ENCODE data around the gene APBB2. TPM values are rescaled to one million over a fixed set of nuclear protein-coding genes. Genes with fewer than 3 reads are reported as not detected.

Gene APBB2
- total and polyA plus RNA-seq, 10 of the 15 experiments (the other 5 are each of a cell fraction or from before 2014, with no cell fraction given) = 2.7 to 24.6 (median 19.0) TPM

DNA sequence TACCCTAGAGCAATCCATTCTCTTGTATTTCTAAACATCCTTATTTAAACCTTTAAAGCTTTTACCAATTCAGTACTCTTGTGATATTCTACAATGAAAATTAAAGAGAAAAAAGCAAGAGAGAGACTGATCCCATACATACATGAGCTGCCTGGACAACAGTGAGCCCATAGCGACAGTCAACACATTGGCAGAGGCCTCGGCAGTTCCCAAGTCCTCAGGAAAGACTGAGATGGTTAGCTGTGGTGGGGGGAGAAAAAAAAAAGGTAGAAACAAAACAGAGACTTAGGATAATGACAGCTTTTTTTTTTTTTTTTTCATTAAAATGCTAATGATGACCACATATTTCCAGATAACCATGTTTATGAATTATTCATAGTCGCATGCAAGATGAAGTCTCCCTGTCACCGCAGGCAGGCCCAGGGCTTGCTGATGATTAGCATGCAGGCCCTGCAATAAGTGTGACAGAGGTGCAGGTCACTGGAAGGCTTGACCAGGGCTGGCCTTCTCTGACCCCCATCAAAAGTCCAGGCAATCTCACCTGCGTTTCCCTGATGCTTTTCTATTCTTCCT is 148.8 kb downstream of the APBB2 start:
- no peak for ATAC-seq
- POLR2A ChIA-PET = interaction anchor here (0.5 to 1.1 kb wide), 7 partner anchors 8 to 149 kb away, joined by 3 to 4 read pairs (median 3); partner anchors contain the start of gene APBB2
- SMC1A ChIA-PET (ENCODE audit: uncharacterized antibody, unreplicated experiment) = interaction anchor here (0.7 to 2.8 kb wide), 18 partner anchors 8 to 149 kb away, joined by 3 to 9 read pairs (median 4); no protein-coding TSS in a partner anchor
- Histone ChIP-seq H3K4me1 (ENCODE audit: control insufficient read depth, insufficient read depth, low read length) (no peaks in the 10 kb centered on the region; the same call in 1 of the 2 replicates), H3K27ac (ENCODE audit: control insufficient read depth, insufficient read depth) (no peak overlapping the region), H3K27me3 (replicated peaks in 1 of 2; ENCODE audit: control insufficient read depth in 2 of 2, insufficient read depth in 2 of 2, low read length in 1 of 2) (no peaks in the 10 kb centered on the region), H3K79me2 (ENCODE audit: control insufficient read depth, insufficient read depth, low read length) (no peaks in the 10 kb centered on the region), H4K20me1 (ENCODE audit: control insufficient read depth, insufficient read depth) (no peaks in the 10 kb centered on the region), H2AFZ (ENCODE audit: control insufficient read depth, low read depth, low read length) (no peak overlapping the region), H3K4me3 (no peak overlapping the region), H3K9ac (ENCODE audit: control insufficient read depth, insufficient read depth, low read length) (no peak overlapping the region), H3K36me3 (ENCODE audit: control insufficient read depth in 2 of 2, insufficient read depth in 2 of 2, low read length in 1 of 2) (no peaks in the 10 kb centered on the region), H3K9me3 (replicated peaks; ENCODE audit: control insufficient read depth, insufficient read depth, low read length) (no peaks in the 10 kb centered on the region; the same call in 2 of the 3 replicates), H3K4me2 (ENCODE audit: control insufficient read depth, insufficient read depth) (no peak overlapping the region)
- BruUV-seq (replicated peaks) = no TSS peak
- RAD21 ChIA-PET (ENCODE audit: unreplicated experiment) = interaction anchor here (0.6 to 1.8 kb wide), 15 partner anchors 9 to 148 kb away, joined by 3 to 9 read pairs (median 4); partner anchors contain the start of gene APBB2
- intact Hi-C loops (cut with micrococcal nuclease; ENCODE audit: unreplicated experiment) (no loop called here), in situ Hi-C loops (cut with MboI) (no loop called here)
- DNase-seq (ENCODE audit: low read depth, low spot score) = no peak
- CTCF ChIA-PET = interaction anchor here (0.6 to 1.7 kb wide), 7 partner anchors 14 to 179 kb away, joined by 3 to 10 read pairs (median 3); partner anchors contain the start of gene APBB2
- WGBS (ENCODE audit: insufficient coverage, insufficient replicate concordance, low lambda C conversion rate, missing lambda C conversion rate) = 84% methylated on average over 5 of the region's 5 CpGs
- TF ChIP-seq SP1 (IDR thresholded peaks at IDR 0.05; ENCODE audit: low read depth, low read length) = no peak
- TF ChIP-seq IKZF1 (conservative IDR thresholded peaks at IDR 0.05) = no peak
- no peak for TF ChIP-seq TCF7 (IDR thresholded peaks at IDR 0.05; ENCODE audit: borderline replicate concordance)
- TF ChIP-seq FOS (IDR thresholded peaks at IDR 0.05; ENCODE audit: borderline replicate concordance, extremely low read depth, insufficient read length) = no peak
- no peak for TF ChIP-seq HCFC1 (IDR thresholded peaks at IDR 0.05; ENCODE audit: low read length)
- TF ChIP-seq PAX5 (IDR thresholded peaks at IDR 0.05; ENCODE audit: borderline replicate concordance, low read depth, low read length) = no peak
- TF ChIP-seq KAT2A (conservative IDR thresholded peaks at IDR 0.05; ENCODE audit: control insufficient read depth, low read depth, low read length) = no peak
- no peak for TF ChIP-seq SREBF1 (IDR thresholded peaks at IDR 0.05; ENCODE audit: low read length)
- no peak for TF ChIP-seq DPF2 (IDR thresholded peaks at IDR 0.05)
- no peak for TF ChIP-seq RB1 (IDR thresholded peaks at IDR 0.05; ENCODE audit: borderline replicate concordance)
- no peak for TF ChIP-seq EGR1 (IDR thresholded peaks at IDR 0.05; ENCODE audit: borderline replicate concordance in 1 of 2, low read depth in 2 of 2, low read length in 2 of 2)
- TF ChIP-seq, protein P1, sequence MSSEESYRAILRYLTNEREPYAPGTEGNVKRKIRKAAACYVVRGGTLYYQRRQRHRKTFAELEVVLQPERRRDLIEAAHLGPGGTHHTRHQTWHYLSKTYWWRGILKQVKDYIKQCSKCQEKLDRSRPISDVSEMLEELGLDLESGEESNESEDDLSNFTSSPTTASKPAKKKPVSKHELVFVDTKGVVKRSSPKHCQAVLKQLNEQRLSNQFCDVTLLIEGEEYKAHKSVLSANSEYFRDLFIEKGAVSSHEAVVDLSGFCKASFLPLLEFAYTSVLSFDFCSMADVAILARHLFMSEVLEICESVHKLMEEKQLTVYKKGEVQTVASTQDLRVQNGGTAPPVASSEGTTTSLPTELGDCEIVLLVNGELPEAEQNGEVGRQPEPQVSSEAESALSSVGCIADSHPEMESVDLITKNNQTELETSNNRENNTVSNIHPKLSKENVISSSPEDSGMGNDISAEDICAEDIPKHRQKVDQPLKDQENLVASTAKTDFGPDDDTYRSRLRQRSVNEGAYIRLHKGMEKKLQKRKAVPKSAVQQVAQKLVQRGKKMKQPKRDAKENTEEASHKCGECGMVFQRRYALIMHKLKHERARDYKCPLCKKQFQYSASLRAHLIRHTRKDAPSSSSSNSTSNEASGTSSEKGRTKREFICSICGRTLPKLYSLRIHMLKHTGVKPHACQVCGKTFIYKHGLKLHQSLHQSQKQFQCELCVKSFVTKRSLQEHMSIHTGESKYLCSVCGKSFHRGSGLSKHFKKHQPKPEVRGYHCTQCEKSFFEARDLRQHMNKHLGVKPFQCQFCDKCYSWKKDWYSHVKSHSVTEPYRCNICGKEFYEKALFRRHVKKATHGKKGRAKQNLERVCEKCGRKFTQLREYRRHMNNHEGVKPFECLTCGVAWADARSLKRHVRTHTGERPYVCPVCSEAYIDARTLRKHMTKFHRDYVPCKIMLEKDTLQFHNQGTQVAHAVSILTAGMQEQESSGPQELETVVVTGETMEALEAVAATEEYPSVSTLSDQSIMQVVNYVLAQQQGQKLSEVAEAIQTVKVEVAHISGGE (CRISPR knock-in tag; IDR thresholded peaks at IDR 0.05) = no peak
- no peak for TF ChIP-seq CBFB (IDR thresholded peaks at IDR 0.05; ENCODE audit: low read depth)
- no peak for TF ChIP-seq MXI1 (IDR thresholded peaks at IDR 0.05; ENCODE audit: low read depth, low read length)
- TF ChIP-seq MYB (IDR thresholded peaks at IDR 0.05; ENCODE audit: borderline replicate concordance, low read depth, low read length) = no peak
- TF ChIP-seq YY1 (IDR thresholded peaks at IDR 0.05; ENCODE audit: low read depth, low read length) = no peak
- TF ChIP-seq GABPA (IDR thresholded peaks at IDR 0.05; ENCODE audit: low read depth) = no peak
- no peak for TF ChIP-seq PML (IDR thresholded peaks at IDR 0.05; ENCODE audit: low read length)
- TF ChIP-seq IKZF2 (IDR thresholded peaks at IDR 0.05) = no peak
- TF ChIP-seq BMI1 (IDR thresholded peaks at IDR 0.05; ENCODE audit: borderline replicate concordance) = no peak
- no peak for FAIRE-seq
